GM12878 (cell line): ENCODE measurements around the gene TACSTD2. TPM values are rescaled to one million over a fixed set of nuclear protein-coding genes. Genes with fewer than 3 reads are reported as not detected.

ENCODE experiments used
- IKZF1 ChIP-seq: fragments of 450-650 bp; conservative IDR thresholded peaks from 2 replicates; pipeline ENCODE4 v1.6.1; 2017; ENCODE audit warnings: antibody characterized with exemption, mild to moderate bottlenecking
- IKZF2 ChIP-seq, 2 experiments: fragments of 450-650 bp; IDR thresholded peaks; 2 replicates each; pipeline ENCODE4 v1.6.1; 2017; ENCODE audit warnings: mild to moderate bottlenecking in 2 of 2, moderate library complexity in 2 of 2
- JUND ChIP-seq: IDR thresholded peaks from 2 replicates; pipeline ENCODE4 v1.6.1; 2012; ENCODE audit warnings: low read depth, mild to moderate bottlenecking, low read length, improper control_type of control experiment, moderate library complexity
- NFYA ChIP-seq: IDR thresholded peaks from 2 replicates; pipeline ENCODE4 v1.6.1; 2011; ENCODE audit warnings: low read depth, mild to moderate bottlenecking, low read length, improper control_type of control experiment, borderline replicate concordance
- NR2F1 ChIP-seq: fragments of 450-650 bp; conservative IDR thresholded peaks from 2 replicates; pipeline ENCODE4 v1.6.1; 2017; ENCODE audit warnings: mild to moderate bottlenecking
- PAX5 ChIP-seq: IDR thresholded peaks from 2 replicates; pipeline ENCODE4 v1.6.1; 2011; ENCODE audit warnings: low read depth, low read length, borderline replicate concordance
- RAD21 ChIP-seq: IDR thresholded peaks from 2 replicates; pipeline ENCODE4 v1.6.1; 2011; ENCODE audit warnings: mild to moderate bottlenecking, low read depth, low read length, moderate library complexity; ENCODE audit not compliant: insufficient read depth
- RAD51 ChIP-seq: fragments of 450-650 bp; IDR thresholded peaks from 2 replicates; pipeline ENCODE4 v1.6.1; 2016; ENCODE audit warnings: moderate library complexity, mild to moderate bottlenecking, inconsistent platforms
- RB1 ChIP-seq: fragments of 450-650 bp; formaldehyde crosslinking; IDR thresholded peaks from 2 replicates; pipeline ENCODE4 v1.6.1; 2017; ENCODE audit warnings: mild to moderate bottlenecking, borderline replicate concordance
- RCOR1 ChIP-seq: conservative IDR thresholded peaks from 2 replicates; pipeline ENCODE4 v1.6.1; 2012; ENCODE audit warnings: low read depth, low read length, improper control_type of control experiment
- SMAD5 ChIP-seq: IDR thresholded peaks from 2 replicates; pipeline ENCODE4 v1.6.1; 2016; ENCODE audit warnings: antibody characterized with exemption, low read depth
- SREBF2 ChIP-seq: IDR thresholded peaks from 2 replicates; pipeline ENCODE4 v1.6.1; 2012; ENCODE audit warnings: mild to moderate bottlenecking, low read length
- TBL1XR1 ChIP-seq: IDR thresholded peaks from 2 replicates; pipeline ENCODE4 v1.6.1; 2012; ENCODE audit warnings: low read depth, low read length, improper control_type of control experiment
- WRNIP1 ChIP-seq: IDR thresholded peaks from 2 replicates; pipeline ENCODE4 v1.6.1; 2011; ENCODE audit warnings: low read depth, low read length, improper control_type of control experiment, borderline replicate concordance
- YY1 ChIP-seq: IDR thresholded peaks from 2 replicates; pipeline ENCODE4 v1.6.1; 2011; ENCODE audit warnings: low read depth, mild to moderate bottlenecking, low read length
- ZNF622 ChIP-seq: fragments of 450-650 bp; IDR thresholded peaks from 2 replicates; pipeline ENCODE4 v1.6.1; 2017; ENCODE audit warnings: mild to moderate bottlenecking, inconsistent platforms
- polyA plus RNA-seq, 11 experiments: library from polyadenylated mRNA; depleted of rRNA in 4 of 11; unstranded in 6 of 11; stranded (reverse) in 5 of 11; fragments of >200 nt; fragmentation: Nextera tagmentation in 4 of 11; fragmentation: Illumina TruSeq in 1 of 11; extraction: Ambion mirVana in 4 of 11; extraction: Trizol in 1 of 11; gene quantifications; 1 replicate in 1 of 11; 2 replicates in 10 of 11; pipeline versions ENCODE4 v1.2.1 to v1.2.3, GENCODE V29; 2011 to 2016; ENCODE audit warnings: inconsistent platforms in 2 of 11, missing spikeins in 2 of 11, low read depth in 1 of 11
- total RNA-seq, 4 experiments: library from RNA; depleted of rRNA in 3 of 4; stranded (reverse); fragments of >200 nt in 3 of 4; fragmentation: Illumina TruSeq in 1 of 4; extraction: Trizol in 1 of 4; gene quantifications; 2 replicates each; pipeline versions ENCODE4 v1.2.1 to v1.2.3, GENCODE V29; 2013 to 2021
- TF ChIP-seq, protein P1 (sequence below): IDR thresholded peaks from 2 replicates; pipeline ENCODE4 v1.6.1; 2012; ENCODE audit warnings: improper control_type of control experiment, low read depth, low read length; ENCODE audit not compliant: insufficient replicate concordance
- TF ChIP-seq, protein P2 (sequence below): IDR thresholded peaks from 2 replicates; pipeline ENCODE4 v1.6.1; 2011; ENCODE audit warnings: mild to moderate bottlenecking, low read depth, low read length, moderate library complexity; ENCODE audit not compliant: insufficient replicate concordance
- TF ChIP-seq, protein P3 (sequence below): fragments of 450-650 bp; IDR thresholded peaks from 2 replicates; pipeline ENCODE4 v1.6.1; 2017; ENCODE audit warnings: mild to moderate bottlenecking, low read depth, inconsistent platforms; ENCODE audit not compliant: poor library complexity, severe bottlenecking
- TF ChIP-seq, protein P4 (sequence below): fragments of 450-650 bp; IDR thresholded peaks from 2 replicates; pipeline ENCODE4 v1.6.1; 2017; ENCODE audit warnings: low read depth, mild to moderate bottlenecking, moderate library complexity

The TACSTD2 gene
- total and polyA plus RNA-seq, 10 of the 15 experiments (the other 5 are each of a cell fraction or from before 2014, with no cell fraction given): 0.56 to 9.4 (median 3.7) TPM

DNA sequence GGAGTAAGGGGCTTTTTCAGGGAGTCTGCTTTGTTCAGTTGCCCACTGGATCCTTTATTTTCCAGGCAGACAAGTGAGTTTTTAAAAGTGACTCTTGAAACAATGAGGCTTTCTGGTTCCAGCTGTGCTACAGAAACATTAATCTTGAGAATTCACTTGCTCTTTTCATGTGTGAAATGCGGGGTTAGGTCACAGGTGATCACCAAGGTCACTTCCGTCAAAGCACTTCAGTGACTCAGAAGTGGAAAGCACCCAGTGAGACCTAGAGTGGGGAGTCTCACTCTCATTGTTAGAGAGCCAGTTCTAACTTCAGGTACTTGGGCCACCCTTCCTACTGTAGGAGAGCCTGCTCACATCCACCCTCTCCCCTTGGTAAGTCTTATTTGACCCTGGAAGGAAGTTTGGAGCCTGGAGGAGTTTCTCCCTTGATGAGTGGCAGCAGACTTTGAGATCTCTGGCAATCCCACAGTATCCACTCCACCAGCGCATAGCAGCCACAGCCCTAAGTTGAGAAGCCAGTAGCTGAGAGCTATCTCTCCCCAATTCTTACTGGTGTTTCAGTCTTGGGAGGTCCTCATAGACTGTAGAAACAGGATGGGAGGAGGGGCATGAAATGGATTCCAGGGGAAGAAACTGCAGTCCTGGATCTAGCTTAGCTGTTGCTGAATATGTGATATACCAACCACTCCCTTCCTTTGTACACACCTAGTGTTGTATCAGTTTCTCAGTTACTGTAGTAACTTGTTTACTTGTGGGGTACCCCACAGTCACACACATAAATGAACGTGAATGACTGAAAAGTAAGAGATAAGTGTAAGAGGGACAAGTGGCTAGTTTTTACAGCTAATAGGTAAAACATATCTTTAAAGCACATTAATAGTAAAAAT is 3.1 kb downstream of the TACSTD2 start (continued):
- TF ChIP-seq RB1 (no peak), SMAD5 (peak; percentile 88), PAX5 (peak; percentile 99), JUND (peak; percentile 95), YY1 (peak; percentile 59; the same call in 1 of the 2 replicates), RAD51 (no peak), NR2F1 (peak; percentile 100), IKZF2 (IDR thresholded peaks at IDR 0.05) (peak; percentile 87 to 92), SREBF2 (no peak), RCOR1 (peak; percentile 93; the same call in 1 of the 2 replicates), WRNIP1 (0 out of 2 replicates have a peak, but pooled peaks have one; percentile 79), RAD21 (peak; percentile 20; the same call in 1 of the 2 replicates), TBL1XR1 (peak; percentile 98), NFYA (no peak), ZNF622 (no peak), IKZF1 (peak; percentile 85)
- TF ChIP-seq, protein P1, sequence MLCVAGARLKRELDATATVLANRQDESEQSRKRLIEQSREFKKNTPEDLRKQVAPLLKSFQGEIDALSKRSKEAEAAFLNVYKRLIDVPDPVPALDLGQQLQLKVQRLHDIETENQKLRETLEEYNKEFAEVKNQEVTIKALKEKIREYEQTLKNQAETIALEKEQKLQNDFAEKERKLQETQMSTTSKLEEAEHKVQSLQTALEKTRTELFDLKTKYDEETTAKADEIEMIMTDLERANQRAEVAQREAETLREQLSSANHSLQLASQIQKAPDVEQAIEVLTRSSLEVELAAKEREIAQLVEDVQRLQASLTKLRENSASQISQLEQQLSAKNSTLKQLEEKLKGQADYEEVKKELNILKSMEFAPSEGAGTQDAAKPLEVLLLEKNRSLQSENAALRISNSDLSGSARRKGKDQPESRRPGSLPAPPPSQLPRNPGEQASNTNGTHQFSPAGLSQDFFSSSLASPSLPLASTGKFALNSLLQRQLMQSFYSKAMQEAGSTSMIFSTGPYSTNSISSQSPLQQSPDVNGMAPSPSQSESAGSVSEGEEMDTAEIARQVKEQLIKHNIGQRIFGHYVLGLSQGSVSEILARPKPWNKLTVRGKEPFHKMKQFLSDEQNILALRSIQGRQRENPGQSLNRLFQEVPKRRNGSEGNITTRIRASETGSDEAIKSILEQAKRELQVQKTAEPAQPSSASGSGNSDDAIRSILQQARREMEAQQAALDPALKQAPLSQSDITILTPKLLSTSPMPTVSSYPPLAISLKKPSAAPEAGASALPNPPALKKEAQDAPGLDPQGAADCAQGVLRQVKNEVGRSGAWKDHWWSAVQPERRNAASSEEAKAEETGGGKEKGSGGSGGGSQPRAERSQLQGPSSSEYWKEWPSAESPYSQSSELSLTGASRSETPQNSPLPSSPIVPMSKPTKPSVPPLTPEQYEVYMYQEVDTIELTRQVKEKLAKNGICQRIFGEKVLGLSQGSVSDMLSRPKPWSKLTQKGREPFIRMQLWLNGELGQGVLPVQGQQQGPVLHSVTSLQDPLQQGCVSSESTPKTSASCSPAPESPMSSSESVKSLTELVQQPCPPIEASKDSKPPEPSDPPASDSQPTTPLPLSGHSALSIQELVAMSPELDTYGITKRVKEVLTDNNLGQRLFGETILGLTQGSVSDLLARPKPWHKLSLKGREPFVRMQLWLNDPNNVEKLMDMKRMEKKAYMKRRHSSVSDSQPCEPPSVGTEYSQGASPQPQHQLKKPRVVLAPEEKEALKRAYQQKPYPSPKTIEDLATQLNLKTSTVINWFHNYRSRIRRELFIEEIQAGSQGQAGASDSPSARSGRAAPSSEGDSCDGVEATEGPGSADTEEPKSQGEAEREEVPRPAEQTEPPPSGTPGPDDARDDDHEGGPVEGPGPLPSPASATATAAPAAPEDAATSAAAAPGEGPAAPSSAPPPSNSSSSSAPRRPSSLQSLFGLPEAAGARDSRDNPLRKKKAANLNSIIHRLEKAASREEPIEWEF: no peak
- TF ChIP-seq, protein P2, sequence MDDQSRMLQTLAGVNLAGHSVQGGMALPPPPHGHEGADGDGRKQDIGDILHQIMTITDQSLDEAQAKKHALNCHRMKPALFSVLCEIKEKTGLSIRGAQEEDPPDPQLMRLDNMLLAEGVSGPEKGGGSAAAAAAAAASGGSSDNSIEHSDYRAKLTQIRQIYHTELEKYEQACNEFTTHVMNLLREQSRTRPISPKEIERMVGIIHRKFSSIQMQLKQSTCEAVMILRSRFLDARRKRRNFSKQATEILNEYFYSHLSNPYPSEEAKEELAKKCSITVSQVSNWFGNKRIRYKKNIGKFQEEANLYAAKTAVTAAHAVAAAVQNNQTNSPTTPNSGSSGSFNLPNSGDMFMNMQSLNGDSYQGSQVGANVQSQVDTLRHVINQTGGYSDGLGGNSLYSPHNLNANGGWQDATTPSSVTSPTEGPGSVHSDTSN: peak; percentile 60
- TF ChIP-seq, protein P3, sequence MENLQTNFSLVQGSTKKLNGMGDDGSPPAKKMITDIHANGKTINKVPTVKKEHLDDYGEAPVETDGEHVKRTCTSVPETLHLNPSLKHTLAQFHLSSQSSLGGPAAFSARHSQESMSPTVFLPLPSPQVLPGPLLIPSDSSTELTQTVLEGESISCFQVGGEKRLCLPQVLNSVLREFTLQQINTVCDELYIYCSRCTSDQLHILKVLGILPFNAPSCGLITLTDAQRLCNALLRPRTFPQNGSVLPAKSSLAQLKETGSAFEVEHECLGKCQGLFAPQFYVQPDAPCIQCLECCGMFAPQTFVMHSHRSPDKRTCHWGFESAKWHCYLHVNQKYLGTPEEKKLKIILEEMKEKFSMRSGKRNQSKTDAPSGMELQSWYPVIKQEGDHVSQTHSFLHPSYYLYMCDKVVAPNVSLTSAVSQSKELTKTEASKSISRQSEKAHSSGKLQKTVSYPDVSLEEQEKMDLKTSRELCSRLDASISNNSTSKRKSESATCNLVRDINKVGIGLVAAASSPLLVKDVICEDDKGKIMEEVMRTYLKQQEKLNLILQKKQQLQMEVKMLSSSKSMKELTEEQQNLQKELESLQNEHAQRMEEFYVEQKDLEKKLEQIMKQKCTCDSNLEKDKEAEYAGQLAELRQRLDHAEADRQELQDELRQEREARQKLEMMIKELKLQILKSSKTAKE: peak; percentile 95
- TF ChIP-seq, protein P4, sequence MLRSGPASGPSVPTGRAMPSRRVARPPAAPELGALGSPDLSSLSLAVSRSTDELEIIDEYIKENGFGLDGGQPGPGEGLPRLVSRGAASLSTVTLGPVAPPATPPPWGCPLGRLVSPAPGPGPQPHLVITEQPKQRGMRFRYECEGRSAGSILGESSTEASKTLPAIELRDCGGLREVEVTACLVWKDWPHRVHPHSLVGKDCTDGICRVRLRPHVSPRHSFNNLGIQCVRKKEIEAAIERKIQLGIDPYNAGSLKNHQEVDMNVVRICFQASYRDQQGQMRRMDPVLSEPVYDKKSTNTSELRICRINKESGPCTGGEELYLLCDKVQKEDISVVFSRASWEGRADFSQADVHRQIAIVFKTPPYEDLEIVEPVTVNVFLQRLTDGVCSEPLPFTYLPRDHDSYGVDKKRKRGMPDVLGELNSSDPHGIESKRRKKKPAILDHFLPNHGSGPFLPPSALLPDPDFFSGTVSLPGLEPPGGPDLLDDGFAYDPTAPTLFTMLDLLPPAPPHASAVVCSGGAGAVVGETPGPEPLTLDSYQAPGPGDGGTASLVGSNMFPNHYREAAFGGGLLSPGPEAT: peak; percentile 97
